Measurements from ENCODE around the gene FASTK.
A peak's percentile ranks its signal among the peaks of the same experiment; 100 is the strongest.
"Not testable (repeated sequence)": the region's sequence is repeated elsewhere in the genome, so short reads cannot be mapped to it uniquely, and the experiment has no call there.

The FASTK gene

DNA sequence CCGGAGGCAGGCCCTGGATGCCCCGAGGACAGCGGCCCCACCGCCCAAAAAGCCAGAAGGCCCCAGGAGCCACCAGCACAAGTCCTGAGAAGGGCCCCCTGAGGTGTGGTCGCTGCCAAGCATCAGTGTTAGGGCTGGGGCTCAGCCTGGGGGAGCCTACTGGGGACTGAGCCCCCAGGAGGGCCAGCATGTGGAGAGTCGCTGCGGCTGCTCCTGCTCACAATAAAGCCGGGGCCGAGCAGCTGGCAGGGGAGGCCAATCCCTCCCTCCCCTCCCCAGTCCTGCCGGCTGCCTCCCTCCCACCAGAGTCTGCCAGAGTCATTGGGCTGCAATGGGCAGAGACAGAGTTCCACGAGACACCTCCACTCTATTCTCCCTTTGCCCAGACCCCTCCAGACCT, 35.3 kb downstream of the FASTK start:
- no peak for DNase-seq

DNA sequence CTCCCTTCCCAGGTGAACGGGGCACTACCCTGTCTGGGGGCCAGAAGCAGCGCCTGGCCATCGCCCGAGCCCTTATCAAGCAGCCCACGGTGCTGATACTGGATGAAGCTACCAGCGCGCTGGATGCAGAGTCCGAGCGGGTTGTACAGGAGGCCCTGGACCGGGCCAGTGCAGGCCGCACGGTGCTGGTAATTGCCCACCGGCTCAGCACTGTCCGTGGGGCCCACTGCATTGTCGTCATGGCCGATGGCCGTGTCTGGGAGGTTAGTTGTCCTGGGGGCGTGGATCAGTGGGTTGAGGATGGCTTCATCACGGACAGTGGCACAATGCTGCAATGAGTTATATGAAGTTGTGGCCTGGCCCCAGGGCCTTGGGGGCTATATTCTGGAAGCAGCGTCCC, 36.6 kb downstream of the FASTK start:
- DNase-seq = no peak

DNA sequence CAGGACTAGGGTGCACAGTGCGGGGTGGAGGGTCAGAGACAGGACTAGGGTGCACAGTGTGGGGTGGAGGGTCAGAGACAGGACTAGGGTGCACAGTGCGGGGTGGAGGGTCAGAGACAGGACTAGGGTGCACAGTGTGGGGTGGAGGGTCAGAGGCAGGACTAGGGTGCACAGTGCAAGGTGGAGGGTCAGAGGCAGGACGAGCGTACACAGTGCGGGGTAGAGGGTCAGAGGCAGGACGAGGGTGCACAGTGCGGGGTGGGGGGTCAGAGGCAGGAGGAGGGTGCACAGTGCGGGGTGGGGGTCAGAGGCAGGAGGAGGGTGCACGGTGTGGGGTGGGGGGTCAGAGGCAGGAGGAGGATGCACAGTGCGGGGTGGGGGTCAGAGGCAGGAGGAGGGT, 37.2 kb downstream of the FASTK start:
- not testable (repeated sequence) for DNase-seq

DNA sequence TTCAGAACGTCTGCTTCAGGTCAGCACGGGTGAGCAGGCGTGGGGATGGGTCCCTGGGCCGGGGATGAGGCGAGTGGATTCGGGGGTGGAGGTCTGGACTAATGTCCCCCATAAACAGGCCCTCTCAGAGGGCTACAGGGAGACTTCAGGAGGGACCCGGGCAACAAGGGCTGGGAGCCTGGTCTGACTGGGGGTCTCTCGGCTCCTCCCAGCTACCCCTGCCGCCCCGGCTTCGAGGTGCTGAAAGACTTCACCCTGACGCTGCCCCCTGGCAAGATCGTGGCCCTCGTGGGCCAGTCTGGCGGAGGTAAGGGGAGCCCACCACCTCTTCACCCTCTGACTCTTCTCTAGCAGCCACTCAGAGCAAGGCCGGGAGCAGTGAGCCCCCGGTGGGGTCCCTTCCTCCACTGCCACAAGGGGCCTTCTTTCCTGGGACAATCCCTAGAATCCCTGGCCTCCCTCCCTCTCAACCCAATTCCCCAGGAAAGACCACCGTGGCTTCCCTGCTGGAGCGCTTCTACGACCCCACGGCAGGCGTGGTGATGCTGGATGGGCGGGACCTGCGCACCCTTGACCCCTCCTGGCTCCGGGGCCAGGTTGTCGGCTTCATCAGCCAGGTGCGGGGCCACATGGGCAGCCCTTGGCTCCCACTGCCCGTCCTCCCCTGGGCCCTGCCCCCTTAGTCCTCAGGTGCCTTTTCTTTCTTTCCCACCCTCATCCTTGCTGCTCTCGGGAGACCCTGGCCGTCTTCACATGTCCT, 39.8 kb downstream of the FASTK start:
- DNase-seq = no peak

DNA sequence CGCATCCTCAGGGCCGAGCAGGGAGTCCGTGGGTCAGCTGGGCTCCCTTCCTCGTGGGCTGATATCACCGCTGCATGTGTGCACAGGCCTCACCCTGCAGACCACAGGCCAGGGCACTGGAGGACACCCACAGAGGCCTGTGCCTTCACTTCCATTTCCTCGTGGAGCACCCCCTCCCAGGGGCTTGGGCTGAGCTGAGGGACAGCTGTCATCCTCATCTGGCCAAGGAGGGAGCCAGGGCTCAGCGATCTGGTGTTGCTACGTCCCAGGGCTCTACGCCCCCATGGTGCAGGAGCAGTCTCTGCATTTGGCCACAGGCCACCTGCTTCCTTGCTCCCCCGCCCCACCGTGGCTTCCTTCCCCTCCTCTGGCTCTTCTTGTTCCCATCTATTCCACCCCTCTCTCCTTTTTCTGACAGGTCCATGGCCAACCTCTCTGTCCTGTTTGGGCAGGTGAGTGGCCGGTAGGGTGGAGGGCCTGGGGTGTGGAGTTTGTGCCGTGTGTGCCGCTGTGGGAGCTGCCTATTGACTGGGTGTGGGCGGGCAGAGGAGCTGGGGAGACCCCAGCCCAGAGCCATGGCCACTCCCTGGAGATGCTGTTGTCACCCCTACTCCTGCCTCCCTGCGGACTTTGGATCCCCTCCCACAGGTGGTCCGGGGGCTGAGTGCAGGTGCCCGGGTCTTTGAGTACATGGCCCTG, 40.6 kb downstream of the FASTK start:
- peak; percentile 58 for DNase-seq

DNA sequence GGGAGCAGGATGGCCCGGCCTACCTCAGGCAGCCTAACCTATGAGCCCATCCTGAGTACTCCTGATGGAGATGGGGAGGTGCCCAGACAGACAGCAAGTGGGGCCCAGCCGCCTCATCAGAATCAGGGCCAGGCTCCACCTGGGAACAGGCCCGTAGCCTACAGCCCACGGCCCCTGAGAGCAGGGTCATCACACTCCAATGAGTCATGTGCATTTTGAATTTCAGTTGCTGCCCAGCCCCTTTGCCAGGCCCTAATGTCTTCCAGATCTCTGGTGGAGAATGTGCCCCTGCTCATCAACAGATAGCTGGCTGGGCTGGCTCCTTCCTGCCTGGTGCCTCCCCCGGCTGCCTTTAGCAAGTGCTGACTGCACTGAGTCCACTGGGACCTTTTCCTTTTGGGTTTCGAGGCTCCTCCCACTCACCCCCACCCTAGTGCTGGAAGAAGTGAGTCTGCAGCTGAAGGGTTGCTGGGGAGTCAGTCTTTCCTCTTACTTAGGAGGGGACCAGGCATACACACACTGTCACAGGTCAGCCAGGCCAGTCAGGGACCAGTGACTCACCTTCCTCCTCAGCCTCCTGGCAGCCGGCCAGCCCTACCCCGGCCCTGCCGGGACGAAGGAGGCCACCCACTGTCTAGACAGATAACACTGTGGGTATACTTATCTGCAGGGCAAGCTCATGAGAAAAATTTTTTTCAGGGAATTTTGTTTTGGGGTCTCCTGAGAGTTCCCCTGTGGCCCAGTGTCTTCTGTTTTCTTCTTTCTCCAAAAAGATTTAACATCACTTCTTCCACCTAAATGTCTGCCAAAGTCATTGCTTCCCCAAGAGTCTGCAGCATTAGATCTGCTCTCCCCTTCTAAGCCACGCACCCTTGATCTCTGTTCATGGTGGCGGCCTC, 41.4 kb downstream of the FASTK start:
- DNase-seq = peak; percentile 93

DNA sequence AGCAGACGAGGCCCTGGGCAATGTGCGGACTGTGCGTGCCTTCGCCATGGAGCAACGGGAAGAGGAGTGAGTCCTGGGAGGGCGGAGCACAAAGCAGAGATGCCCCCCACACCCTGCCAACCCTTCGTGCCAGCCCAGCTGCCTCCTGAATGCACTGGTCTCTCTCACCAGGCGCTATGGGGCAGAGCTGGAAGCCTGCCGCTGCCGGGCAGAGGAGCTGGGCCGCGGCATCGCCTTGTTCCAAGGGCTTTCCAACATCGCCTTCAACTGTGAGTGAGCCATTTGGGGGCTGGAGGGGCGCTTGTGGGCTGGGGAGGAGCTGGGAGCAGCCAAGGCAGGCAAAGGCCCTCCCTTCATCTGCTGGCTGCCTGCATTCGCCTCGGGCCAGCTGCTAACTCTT, 44.7 kb downstream of the FASTK start:
- no peak for DNase-seq

DNA sequence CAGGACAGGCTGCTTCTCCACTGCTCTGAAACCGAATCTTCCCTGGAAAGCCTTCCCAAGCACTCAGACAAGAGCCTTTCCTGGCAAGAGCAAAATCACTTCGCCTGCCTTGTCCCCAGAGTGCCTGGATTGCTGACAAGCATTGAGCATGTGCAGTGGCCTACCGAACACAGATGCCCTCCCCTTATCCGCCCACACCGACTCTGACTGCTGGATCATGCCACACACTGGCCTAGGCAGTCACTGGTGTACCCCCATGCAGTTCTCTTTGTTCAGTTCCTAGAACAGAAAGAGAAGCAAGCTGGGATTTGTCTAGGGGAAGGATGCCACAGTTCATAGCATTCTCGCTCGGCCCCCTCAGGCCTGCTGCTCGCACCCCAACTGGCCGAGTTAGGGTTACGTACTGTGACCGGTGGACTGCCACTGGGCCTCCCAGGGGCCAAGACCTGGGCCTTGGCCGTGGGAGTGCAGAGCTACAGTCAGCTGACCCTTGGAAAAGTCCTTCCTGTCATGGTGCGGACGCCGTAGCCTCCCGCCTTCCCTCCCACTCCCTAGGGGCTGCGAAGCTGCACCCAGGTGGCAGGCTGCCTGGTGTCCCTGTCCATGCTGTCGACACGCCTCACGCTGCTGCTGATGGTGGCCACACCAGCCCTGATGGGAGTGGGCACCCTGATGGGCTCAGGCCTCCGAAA, 45.4 kb downstream of the FASTK start:
- peak; percentile 59 for DNase-seq

DNA sequence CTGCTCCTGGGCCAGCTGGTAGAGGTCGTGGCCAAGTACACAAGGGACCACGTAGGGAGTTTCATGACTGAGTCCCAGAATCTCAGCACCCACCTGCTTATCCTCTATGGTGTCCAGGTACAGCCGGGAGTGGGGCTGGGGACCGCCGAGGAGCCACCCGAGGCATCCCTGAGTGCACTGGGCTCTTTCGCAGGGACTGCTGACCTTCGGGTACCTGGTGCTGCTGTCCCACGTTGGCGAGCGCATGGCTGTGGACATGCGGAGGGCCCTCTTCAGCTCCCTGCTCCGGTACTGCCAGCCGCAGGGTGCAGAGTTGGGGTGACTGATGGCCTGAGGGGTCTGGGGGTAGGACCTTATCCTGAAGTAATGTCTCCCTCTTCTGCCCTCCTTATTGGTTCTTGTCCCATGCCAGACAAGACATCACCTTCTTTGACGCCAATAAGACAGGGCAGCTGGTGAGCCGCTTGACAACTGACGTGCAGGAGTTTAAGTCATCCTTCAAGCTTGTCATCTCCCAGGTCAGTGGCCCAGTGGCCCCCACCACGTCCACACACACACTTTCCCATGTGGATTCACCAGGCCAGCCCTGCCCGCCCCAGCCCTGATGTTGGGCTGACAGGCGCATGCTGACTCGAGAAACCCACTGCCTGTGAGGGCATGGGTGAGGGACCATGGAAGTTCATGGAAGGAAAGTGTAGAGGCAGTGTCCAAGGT, 46.1 kb downstream of the FASTK start:
- no peak for DNase-seq

DNA sequence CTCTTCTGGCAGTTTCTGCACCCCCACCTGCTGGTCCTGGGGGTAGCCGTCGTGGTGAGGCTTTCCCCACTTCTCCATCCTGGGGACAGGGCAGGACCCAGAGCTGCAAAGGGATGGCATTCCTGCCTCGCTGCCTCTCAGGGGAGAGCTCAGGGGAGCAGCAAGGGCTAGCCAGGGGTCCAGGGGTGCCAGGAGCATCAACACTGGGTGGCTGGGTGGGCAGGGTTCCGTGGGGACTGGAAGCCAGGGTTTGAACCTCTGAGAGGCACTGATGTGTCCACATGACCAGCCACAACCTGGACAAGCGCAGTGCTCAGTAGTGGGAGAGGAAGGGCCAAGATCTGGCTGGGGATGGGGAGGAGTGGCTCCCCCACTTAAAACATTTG, 46.8 kb downstream of the FASTK start:
- DNase-seq = no peak

DNA sequence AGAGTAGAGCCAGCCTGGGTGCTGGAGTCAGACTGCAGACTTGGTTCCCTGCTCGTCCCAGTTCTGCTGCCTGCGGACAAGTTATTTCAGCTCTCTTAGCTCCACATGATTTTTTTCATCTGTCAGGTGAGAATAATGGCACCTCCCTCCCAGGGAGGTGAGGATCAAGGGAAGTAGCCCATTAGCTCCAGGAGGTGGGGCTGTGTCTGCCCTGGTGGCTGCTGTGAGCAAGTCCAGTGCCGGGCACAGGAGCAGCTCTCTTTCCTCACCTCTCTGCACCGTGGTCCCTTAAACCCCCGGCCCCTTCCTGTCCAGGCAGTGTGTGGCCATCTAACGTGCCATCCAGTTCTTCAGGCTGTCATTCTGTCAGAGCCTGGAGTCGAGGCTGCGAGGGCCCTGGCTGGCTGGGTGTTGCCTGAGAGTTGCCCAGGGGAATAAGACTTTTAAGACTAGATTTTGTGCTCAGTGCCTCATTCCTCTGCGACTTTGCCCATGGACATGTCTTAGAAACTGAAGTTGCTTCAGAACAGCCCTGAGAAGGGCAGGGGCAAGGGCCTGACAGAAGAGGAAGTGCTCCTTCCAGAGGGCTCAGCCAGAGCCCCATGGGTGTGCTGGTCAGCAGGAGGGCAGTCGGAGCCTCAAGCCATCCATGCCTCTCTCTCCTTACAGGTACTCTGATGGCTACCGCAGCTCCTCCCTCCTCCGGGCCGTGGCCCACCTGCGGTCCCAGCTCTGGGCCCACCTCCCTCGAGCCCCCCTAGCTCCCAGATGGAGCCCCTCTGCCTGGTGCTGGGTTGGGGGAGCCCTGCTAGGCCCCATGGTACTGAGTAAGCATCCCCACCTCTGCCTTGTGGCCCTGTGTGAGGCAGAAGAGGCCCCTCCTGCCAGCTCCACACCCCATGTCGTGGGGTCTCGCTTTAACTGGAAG, 47.4 kb downstream of the FASTK start:
- peak; percentile 59 for DNase-seq

DNA sequence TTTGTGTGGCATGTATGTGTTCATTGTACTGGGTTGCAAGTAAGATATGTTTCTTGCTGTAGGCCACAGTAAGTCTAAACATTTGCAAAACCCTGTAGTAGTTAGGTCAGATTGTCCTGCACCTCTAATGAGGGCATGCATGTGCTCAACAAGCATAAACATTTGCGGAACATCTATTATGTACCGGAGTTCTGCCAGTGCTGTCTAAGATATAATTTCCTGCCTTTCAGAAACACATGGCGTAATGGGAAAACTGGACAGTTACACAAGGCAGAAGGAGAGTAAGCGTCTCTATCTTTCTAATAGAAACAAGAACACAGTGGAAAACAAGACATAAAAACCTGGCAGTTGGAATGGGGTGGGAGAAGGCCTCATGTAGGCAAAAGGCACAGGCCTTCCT, 49.6 kb downstream of the FASTK start:
- DNase-seq = no peak

DNA sequence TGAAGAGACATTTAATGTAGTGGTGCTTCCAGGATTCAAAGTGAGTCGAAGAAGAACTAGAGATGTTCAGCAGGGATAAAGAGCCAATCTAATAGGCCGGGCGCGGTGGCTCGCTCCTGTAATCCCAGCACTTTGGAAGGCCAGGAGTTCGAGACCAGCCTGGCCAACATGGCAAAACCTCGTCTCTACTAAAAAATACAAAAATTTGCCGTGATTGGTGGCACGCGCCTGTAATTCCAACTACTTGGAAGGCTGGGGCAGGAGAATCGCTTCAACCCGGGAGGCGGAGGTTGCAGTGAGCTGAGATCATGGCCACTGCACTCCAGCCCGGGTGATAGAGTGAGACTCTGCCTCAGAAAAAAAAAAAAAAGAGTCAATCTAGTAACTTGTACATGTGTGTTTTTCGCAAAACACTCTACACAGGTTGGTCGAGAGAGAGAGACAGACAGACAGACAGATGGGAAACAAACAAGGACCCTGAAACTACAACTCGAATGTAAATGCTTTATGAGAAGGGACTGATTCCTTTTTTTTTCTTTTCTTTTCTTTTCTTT, 51.6 kb downstream of the FASTK start:
- no peak for DNase-seq

DNA sequence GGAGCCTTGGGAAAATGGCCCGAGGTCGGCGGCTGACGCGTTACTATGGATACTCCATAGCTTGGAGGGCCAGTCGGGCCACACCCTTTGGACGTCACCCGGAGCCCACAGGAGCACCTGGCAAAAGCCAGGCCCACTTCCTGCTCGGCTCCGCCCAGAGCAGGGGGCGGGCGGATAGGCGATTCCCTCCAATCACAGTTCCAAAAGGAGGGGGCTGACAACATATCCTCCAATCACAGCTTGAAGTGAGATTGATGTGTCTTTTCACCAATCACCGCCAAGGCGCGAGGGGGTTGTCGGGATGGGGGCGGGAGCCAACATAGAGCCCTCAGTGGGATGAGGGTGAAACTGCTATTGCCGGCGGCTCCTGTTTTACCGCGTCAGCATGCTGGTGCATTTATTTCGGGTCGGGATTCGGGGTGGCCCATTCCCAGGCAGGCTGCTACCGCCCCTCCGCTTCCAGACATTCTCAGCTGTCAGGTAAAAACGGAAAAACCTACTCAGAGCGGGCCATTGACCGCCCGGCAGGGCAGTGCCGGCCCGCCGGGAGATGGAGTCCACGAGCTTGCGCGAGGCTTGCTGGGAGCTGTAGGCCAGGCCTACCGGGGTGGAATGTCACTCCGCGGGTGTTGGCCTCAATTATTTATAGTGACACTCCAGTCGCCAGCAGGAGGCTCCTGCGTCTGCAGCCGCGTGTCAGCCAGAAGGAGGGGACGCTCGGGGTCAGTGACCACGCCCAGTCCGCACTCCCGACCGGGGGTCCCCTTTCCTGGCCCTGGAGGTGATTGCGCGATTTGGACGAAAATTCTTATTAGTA, 52.3 kb downstream of the FASTK start, which contains the start of gene ABCB8:
Gene ABCB8, plus strand, starts transcription at position 320 of the 817 bp plus-strand sequence. Its CDS starts 66 bp downstream, at position 386.
- DNase-seq = peak; percentile 99

DNA sequence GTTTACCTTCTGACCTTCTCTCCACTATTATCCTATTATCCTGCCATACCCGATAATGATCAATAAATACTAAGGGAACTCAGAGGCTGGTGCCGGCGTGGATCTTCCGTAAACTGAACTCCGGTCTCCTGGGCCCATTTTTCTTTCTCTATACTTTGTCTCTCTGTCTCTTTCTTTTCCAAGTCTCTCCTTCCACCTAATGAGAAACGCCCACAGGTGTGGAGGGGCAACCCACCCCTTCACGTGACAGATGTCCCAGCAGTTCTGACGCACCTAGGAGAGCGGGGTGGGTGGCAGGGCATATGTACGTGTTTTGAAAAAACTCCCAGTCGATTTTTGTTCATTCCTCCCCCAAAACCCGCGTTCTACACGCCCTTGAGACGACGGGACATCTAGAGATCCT, 52.9 kb downstream of the FASTK start:
- not testable (repeated sequence) for DNase-seq

DNA sequence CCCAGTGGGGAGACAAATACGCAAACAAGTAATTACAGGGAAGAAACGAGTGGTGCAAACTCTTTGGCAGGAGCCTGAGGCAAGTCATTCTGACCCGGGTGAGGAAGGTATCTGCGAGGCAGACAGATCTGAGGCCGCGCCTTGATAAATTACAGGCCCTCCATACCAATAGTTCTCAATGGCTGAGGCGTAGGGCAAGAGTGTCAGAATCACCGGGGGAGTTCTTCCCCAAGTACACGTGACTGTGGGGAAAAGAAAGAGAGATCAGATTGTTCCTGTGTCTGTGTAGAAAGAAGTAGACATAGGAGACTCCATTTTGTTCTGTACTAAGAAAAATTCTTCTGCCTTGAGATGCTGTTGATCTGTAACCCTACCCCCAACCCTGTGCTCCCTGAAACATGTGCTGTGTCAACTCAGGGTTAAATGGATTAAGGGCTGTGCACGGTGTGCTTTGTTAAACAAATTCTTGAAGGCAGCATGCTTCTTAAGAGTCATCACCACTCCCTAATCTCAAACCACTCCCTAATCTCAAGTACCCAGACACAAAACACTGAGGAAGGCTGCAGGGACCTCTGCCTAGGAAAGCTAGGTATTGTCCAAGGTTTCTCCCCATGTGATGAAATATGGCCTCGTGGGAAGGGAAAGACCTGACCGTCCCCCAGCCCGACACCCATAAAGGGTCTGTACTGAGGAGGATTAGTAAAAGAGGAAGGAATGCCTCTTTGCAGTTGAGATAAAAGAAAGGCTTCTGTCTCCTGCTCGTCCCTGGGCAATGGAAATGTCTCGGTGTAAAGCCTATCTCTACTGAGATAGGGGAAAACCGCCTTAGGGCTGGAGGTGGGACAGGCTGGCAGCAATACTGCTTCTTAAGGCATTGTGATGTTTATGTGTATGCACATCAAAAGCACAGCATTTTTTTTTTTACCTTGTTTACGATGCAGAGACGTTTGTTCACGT, 53.6 kb downstream of the FASTK start:
- not testable (repeated sequence) for DNase-seq
